ENCODE data around the gene ARAP1.

ARAP1 gene

DNA sequence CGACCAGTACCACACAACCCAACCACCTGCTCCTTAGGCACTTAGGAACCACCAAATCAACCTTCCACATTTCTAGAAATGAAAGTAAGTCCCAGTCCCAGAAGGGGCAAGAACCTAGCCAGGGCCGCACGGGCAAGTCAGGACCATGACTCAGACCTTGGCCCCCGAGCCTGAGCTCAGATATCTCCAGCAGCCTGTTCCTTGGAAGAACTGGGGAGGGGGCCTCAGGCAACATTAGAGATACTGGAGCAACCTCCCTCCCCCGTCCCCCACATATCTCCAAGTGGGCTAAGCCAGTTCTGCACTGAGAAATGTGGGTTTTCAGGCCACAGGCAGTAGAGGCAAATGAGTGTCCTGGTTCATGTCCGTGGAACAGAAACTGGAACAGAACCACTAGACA is 7.7 kb downstream of the ARAP1 start:
- DNase-seq (ENCODE audit: low read depth): no peak
- TF ChIP-seq, protein P1, sequence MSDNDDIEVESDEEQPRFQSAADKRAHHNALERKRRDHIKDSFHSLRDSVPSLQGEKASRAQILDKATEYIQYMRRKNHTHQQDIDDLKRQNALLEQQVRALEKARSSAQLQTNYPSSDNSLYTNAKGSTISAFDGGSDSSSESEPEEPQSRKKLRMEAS (IDR thresholded peaks at IDR 0.05; ENCODE audit: low read depth, low read length): no peak
- TF ChIP-seq, protein P2, sequence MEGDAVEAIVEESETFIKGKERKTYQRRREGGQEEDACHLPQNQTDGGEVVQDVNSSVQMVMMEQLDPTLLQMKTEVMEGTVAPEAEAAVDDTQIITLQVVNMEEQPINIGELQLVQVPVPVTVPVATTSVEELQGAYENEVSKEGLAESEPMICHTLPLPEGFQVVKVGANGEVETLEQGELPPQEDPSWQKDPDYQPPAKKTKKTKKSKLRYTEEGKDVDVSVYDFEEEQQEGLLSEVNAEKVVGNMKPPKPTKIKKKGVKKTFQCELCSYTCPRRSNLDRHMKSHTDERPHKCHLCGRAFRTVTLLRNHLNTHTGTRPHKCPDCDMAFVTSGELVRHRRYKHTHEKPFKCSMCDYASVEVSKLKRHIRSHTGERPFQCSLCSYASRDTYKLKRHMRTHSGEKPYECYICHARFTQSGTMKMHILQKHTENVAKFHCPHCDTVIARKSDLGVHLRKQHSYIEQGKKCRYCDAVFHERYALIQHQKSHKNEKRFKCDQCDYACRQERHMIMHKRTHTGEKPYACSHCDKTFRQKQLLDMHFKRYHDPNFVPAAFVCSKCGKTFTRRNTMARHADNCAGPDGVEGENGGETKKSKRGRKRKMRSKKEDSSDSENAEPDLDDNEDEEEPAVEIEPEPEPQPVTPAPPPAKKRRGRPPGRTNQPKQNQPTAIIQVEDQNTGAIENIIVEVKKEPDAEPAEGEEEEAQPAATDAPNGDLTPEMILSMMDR (IDR thresholded peaks at IDR 0.05; ENCODE audit: low read depth, low read length): no peak
- no peak overlapping the region for H3K4me3 ChIP-seq (ENCODE audit: low read depth, low read length)

DNA sequence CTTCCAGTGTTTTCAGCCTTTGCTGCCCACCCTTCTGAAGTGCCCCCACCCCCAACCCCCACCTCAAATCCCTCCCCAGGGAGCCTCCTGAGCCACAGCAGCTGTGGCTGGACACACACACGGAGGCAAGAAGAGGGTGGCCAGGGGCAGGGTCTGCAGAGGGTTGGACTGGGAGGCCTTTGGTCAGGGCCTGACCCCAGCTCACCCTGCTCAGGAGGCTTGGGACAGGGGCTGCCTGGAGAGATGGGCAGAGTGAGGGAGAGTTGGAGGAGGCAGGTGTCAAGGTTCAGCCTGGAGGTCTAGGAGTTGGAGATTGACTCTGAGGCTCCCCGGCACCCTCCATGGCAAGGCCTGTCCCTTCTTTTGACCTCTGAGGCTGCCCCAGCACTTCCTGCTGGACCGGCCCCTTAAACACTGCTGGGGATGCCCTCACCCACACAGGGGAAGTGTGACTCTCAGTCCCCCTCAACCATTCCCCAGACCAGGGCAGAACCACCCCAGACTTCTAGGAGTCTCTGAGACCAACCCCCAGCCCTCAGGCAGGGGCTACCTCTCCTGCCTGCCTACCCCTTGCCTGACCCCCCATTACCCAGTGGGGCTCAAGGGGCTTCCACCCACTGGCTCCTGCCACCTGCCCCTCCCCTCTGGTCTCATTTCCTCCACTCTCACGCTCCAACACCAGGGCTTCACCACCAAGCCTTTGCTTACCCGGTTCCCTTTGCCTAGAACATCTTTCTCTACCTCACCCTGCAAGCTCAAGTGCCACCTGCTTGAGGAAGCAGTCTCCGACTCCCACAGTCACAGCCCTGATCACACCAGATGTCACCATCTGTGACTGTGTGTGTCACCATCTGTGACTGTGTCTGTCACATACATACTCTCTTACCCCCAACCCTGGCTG is 8.6 kb downstream of the ARAP1 start:
- peak; percentile 47 for DNase-seq (ENCODE audit: low read depth)
- TF ChIP-seq POLR2A (IDR thresholded peaks at IDR 0.05; ENCODE audit: extremely low read depth, insufficient read length): no peak
- TF ChIP-seq, protein P2 (IDR thresholded peaks at IDR 0.05; ENCODE audit: low read depth, low read length): no peak
- TF ChIP-seq MYC (IDR thresholded peaks at IDR 0.05; ENCODE audit: low read depth, low read length): no peak
- TF ChIP-seq, protein P1 (IDR thresholded peaks at IDR 0.05; ENCODE audit: low read depth, low read length): no peak
- H3K4me3 ChIP-seq (ENCODE audit: low read depth, low read length): no peak overlapping the region

DNA sequence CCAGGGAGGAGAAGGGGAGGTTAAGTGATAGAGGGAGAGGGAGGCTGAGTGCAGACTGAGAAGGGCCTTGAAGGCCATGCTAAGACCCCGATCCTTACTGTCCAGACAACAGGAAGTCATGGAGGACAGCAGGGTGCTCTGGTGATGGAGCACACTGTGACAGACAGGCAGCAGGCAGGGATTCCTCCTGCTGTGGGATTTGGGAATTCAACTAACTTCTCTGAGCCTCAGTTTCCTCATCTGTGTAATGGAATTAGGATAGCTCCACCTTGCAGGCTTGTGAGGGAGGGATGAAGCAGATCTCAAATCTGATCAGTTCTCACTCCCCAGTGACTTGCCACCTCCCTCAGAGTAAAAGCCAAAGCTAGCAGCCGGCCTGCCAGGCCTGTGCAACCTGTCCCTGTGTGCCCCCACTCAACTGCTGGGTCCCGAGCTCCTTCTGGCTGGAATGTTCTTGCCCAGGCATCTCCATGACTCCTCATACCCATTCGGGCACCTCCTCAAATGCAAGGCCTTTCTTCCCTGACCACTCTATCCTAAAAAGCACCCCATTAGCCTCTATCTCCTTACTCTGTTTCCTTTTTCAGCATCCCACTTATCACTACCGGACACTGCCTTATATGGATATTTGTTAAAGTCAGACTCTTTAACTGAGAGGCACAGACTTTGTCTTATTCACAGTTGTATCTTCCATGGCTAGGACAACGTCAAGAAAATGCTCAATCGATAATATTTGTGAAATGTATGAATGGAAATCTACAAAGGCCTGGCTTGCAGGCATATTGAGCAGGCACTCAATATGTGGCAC is 9.5 kb downstream of the ARAP1 start:
- no peak for DNase-seq (ENCODE audit: low read depth)
- no peak overlapping the region for H3K4me3 ChIP-seq (ENCODE audit: low read depth, low read length)
- TF ChIP-seq, protein P1 (IDR thresholded peaks at IDR 0.05; ENCODE audit: low read depth, low read length): no peak
- TF ChIP-seq POLR2A (IDR thresholded peaks at IDR 0.05; ENCODE audit: extremely low read depth, insufficient read length): no peak
- TF ChIP-seq, protein P2 (IDR thresholded peaks at IDR 0.05; ENCODE audit: low read depth, low read length): no peak
- no peak for TF ChIP-seq MYC (IDR thresholded peaks at IDR 0.05; ENCODE audit: low read depth, low read length)

DNA sequence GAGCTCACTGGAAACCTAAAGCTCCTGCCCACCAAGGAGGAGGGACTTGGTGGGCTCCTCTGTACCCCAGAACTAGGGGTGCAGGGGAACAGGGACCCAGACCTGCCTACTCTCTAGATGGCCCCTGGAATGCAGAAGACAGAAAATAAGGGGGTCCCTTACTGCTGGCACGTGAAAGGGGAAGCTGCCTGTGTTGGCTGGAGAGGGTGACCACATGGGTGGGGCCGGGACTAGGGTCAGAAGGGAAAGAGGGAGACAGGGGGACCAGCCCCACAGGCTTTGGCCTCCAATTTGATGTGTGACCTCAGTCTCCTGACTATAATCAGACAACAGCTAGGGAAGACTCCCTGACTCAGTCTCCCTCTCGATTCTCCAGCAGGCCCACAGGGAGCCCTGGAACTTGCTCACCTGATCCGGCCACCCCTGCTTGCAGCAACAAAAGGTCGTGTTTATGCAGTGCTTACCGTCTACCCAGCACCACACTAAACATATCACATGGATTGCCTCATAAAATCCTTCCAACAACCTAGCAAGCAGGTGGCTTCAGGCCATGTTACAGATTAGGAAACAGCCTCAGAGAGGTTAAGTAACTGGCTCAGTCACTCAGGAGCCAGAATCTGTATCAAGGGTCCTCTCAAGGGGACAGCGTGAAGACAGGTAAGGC is 10.2 kb downstream of the ARAP1 start:
- no peak overlapping the region for H3K4me3 ChIP-seq (ENCODE audit: low read depth, low read length)
- peak; percentile 60 for DNase-seq (ENCODE audit: low read depth)
- TF ChIP-seq, protein P1 (IDR thresholded peaks at IDR 0.05; ENCODE audit: low read depth, low read length): peak; percentile 38; the same call in 1 of the 2 replicates
- TF ChIP-seq, protein P2 (IDR thresholded peaks at IDR 0.05; ENCODE audit: low read depth, low read length): no peak

DNA sequence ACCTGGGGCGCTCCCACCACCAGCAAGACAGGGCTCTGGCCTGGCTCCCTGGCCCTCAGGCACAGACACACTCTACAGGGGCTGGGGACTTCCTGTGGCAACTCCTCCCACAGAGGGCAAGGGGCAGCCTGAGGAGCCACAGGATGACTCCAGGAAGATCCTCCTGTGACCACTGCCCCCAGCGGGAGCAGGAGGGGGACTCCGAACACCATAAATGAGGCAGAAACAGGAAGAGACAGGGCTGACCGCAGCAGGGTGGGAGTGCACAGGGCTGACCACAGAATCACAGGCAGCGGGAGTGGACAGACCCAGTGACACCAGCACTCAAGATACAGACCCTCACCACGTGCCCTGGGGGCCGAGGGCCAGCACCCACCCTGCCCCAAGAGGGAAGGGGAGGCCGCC is 10.8 kb downstream of the ARAP1 start:
- peak; percentile 97 for DNase-seq (ENCODE audit: low read depth)
- TF ChIP-seq, protein P2 (IDR thresholded peaks at IDR 0.05; ENCODE audit: low read depth, low read length): peak; percentile 2
- TF ChIP-seq POLR2A (IDR thresholded peaks at IDR 0.05; ENCODE audit: extremely low read depth, insufficient read length) (no peak), MYC (IDR thresholded peaks at IDR 0.05; ENCODE audit: low read depth, low read length) (peak; percentile 90)
- TF ChIP-seq, protein P1 (IDR thresholded peaks at IDR 0.05; ENCODE audit: low read depth, low read length): peak; percentile 92
- H3K4me3 ChIP-seq (ENCODE audit: low read depth, low read length): no peak overlapping the region
